CD14-positive monocyte (primary cell): ENCODE results near the gene ZNF280D. TPM values are rescaled to one million over a fixed set of nuclear protein-coding genes. Genes with fewer than 3 reads are reported as not detected.

Experiments used
- DNase-seq, 3 donors: peaks; one replicate each; pipeline ENCODE4 v3.0.0-alpha.2; 2011 to 2022
- H2AFZ ChIP-seq: 2 replicates; pipeline ENCODE4 v1.6.0; 2012; ENCODE audit warnings: mild to moderate bottlenecking, low read depth, low read length, inconsistent platforms; ENCODE audit not compliant: insufficient read depth, poor library complexity, severe bottlenecking
- H3K27ac ChIP-seq, 2 donors: 1 replicate in 1 of 2; 2 replicates in 1 of 2; pipeline ENCODE4 v1.5.1; 2012 to 2013; ENCODE audit warnings: low read length in 2 of 2, control low read depth in 1 of 2, inconsistent platforms in 1 of 2, low read depth in 1 of 2, mild to moderate bottlenecking in 1 of 2
- H3K27me3 ChIP-seq, 2 donors: one replicate each; pipeline versions ENCODE4 v1.6.0 to v1.6.1; 2011 to 2013; ENCODE audit warnings: low read length in 2 of 2; ENCODE audit not compliant: control insufficient read depth in 2 of 2, insufficient read depth in 2 of 2
- H3K36me3 ChIP-seq, 2 donors: replicated peaks in 1 of 2; 1 replicate in 1 of 2; 2 replicates in 1 of 2; pipeline versions ENCODE4 v1.5.1 to v1.6.1; 2012 to 2013; ENCODE audit warnings: low read length in 2 of 2, control low read depth in 1 of 2, inconsistent platforms in 1 of 2, mild to moderate bottlenecking in 1 of 2; ENCODE audit not compliant: insufficient read depth in 2 of 2, control insufficient read depth in 1 of 2
- H3K4me1 ChIP-seq, 2 donors: 1 replicate in 1 of 2; 2 replicates in 1 of 2; pipeline versions ENCODE4 v1.5.1 to v1.6.1; 2012 to 2013; ENCODE audit warnings: low read length in 2 of 2, control low read depth in 1 of 2, inconsistent platforms in 1 of 2, mild to moderate bottlenecking in 1 of 2, moderate library complexity in 1 of 2; ENCODE audit not compliant: insufficient read depth in 2 of 2, control insufficient read depth in 1 of 2
- H3K4me2 ChIP-seq: replicated peaks from 2 replicates; pipeline ENCODE3; 2012; ENCODE audit warnings: low read length, moderate library complexity, mild to moderate bottlenecking; ENCODE audit not compliant: poor library complexity, severe bottlenecking; ENCODE audit errors: extremely low read depth
- H3K4me3 ChIP-seq, 3 experiments: fragments of 200-600 bp in 1 of 3; sonication (generic) in 1 of 3; replicated peaks in 1 of 3; 1 replicate in 2 of 3; 2 replicates in 1 of 3; pipeline ENCODE4 v1.5.1; 2011 to 2013; ENCODE audit warnings: low read length in 3 of 3, mild to moderate bottlenecking in 3 of 3, control low read depth in 2 of 3, low read depth in 2 of 3, inconsistent platforms in 1 of 3, moderate library complexity in 1 of 3
- H3K79me2 ChIP-seq: 2 replicates; pipeline ENCODE4 v1.6.0; 2012; ENCODE audit warnings: mild to moderate bottlenecking, control low read depth, inconsistent platforms, low read length, moderate library complexity; ENCODE audit not compliant: insufficient read depth
- H3K9ac ChIP-seq: 2 replicates; pipeline ENCODE4 v1.6.0; 2017; ENCODE audit warnings: low read length, mild to moderate bottlenecking; ENCODE audit not compliant: insufficient read depth, poor library complexity, severe bottlenecking
- H3K9me3 ChIP-seq, 2 donors: replicated peaks in 1 of 2; 1 replicate in 1 of 2; 2 replicates in 1 of 2; pipeline versions ENCODE4 v1.5.1 to v1.6.1; 2012 to 2013; ENCODE audit warnings: low read length in 2 of 2, control low read depth in 1 of 2; ENCODE audit not compliant: control insufficient read depth in 1 of 2, insufficient read depth in 1 of 2
- H4K20me1 ChIP-seq: 2 replicates; pipeline ENCODE4 v1.6.0; 2012; ENCODE audit warnings: mild to moderate bottlenecking, low read length, control low read depth, moderate library complexity; ENCODE audit not compliant: insufficient read depth
- H3K27ac Mint-ChIP-seq, 7 donors: one replicate each; pipeline ENCODE4 v1.8.0; 2020; ENCODE audit warnings: mild to moderate bottlenecking in 7 of 7, mixed read lengths in 7 of 7, moderate library complexity in 6 of 7, inconsistent platforms in 2 of 7
- H3K27me3 Mint-ChIP-seq, 3 donors: one replicate each; pipeline ENCODE4 v1.8.0; 2021 to 2022; ENCODE audit warnings: low read depth in 3 of 3, mild to moderate bottlenecking in 3 of 3, mixed read lengths in 3 of 3, moderate library complexity in 3 of 3, inconsistent platforms in 1 of 3
- H3K36me3 Mint-ChIP-seq, 2 donors: one replicate each; pipeline ENCODE4 v1.8.0; 2020; ENCODE audit warnings: mixed read lengths in 2 of 2, inconsistent platforms in 1 of 2, mild to moderate bottlenecking in 1 of 2
- H3K4me1 Mint-ChIP-seq: one replicate; pipeline ENCODE4 v1.8.0; 2020; ENCODE audit warnings: mild to moderate bottlenecking, mixed read lengths
- H3K4me3 Mint-ChIP-seq, 2 donors: one replicate each; pipeline ENCODE4 v1.8.0; 2020; ENCODE audit warnings: mild to moderate bottlenecking in 2 of 2, mixed read lengths in 2 of 2, moderate library complexity in 1 of 2
- H3K9me3 Mint-ChIP-seq, 7 donors: one replicate each; pipeline ENCODE4 v1.8.0; 2020 to 2022; ENCODE audit warnings: mixed read lengths in 7 of 7, mild to moderate bottlenecking in 6 of 7, moderate library complexity in 6 of 7, inconsistent platforms in 2 of 7
- CTCF ChIP-seq: fragments of 200-600 bp; IDR thresholded peaks from one replicate; pipeline ENCODE4 v1.8.0; 2022; ENCODE audit warnings: antibody characterized with exemption, mild to moderate bottlenecking
- WGBS: methylation state at CpG from one replicate; pipeline ENCODE4 v1.1.5; 2013; ENCODE audit warnings: missing lambda C conversion rate; ENCODE audit not compliant: insufficient coverage; 5-methylcytosine and 5-hydroxymethylcytosine counted together
- intact Hi-C, 2 donors: fragments of 100-400 bp; cut with micrococcal nuclease; formaldehyde crosslinking; loops; one replicate each; pipeline versions ENCODE4 v1.15.0 to v1.15.1; 2023
- polyA plus RNA-seq, 3 donors: library from polyadenylated mRNA; depleted of rRNA in 1 of 3; unstranded in 2 of 3; stranded (reverse) in 1 of 3; fragments of 300-500 nt in 2 of 3; fragments of >200 nt in 1 of 3; fragmentation: Illumina TruSeq in 2 of 3; gene quantifications; 1 replicate in 2 of 3; 2 replicates in 1 of 3; pipeline ENCODE4 v1.2.3, GENCODE V29; 2012 to 2021

The ZNF280D gene
- polyA plus RNA-seq, 3 donors, result 5.1 to 14.2 (median 8.0) TPM

DNA sequence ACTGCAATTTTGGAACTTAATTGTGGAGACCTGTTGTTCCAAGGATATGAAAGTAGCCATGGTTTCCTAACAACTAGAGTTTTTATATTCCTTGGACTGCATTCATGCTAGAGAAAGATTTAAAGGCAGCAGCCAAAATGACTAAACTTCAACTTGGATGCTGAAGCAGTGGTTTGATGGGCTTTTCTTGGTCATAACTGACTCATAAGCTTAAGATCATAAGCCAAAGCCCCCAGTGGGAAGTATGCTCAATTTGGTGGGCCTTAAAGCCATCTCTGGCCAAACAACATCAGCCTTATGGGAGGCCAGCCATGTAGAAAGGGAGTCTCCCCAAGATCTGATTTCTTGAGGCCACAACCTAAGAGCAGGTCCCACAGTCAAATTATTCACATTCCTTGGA is 80.2 kb downstream of the ZNF280D start:
- no peaks in the 10 kb centered on the region for H3K9me3 ChIP-seq
- H3K4me2 ChIP-seq, result no peak overlapping the region
- H4K20me1 ChIP-seq, result no peaks in the 10 kb centered on the region
- Mint-ChIP-seq H3K4me1 (no peaks in the 10 kb centered on the region), H3K4me3 (no peak overlapping the region), H3K27ac (no peak overlapping the region), H3K36me3 (peaks cover 37 to 60% of the 10 kb centered on the region in 2 donors), H3K9me3 (peaks cover 0 to 2% (median 0%) of the 10 kb centered on the region in 7 donors), H3K27me3 (no peaks in the 10 kb centered on the region)
- no peak overlapping the region for H2AFZ ChIP-seq
- no peak overlapping the region for H3K4me3 ChIP-seq
- no peaks in the 10 kb centered on the region for H3K79me2 ChIP-seq
- no peaks in the 10 kb centered on the region for H3K27me3 ChIP-seq
- TF ChIP-seq CTCF, result no peak
- H3K9ac ChIP-seq, result no peak overlapping the region
- no peaks in the 10 kb centered on the region for H3K4me1 ChIP-seq
- intact Hi-C loops, result no loop called here
- no peak overlapping the region for H3K27ac ChIP-seq
- DNase-seq, result no peak
- H3K36me3 ChIP-seq, result peaks cover 24 to 62% of the 10 kb centered on the region in 2 donors

GRCh38 chr15:56648311-56648710 is 85.0 kb downstream of the ZNF280D start:
- 100% methylated on average over 1 of the region's 2 CpGs for WGBS
- H3K4me1 ChIP-seq, result no peaks in the 10 kb centered on the region
- Mint-ChIP-seq H3K27ac (no peak overlapping the region), H3K4me1 (no peaks in the 10 kb centered on the region), H3K36me3 (peaks cover 33 to 56% of the 10 kb centered on the region in 2 donors), H3K4me3 (no peak overlapping the region), H3K9me3 (peaks cover 0 to 2% (median 0%) of the 10 kb centered on the region in 7 donors), H3K27me3 (no peaks in the 10 kb centered on the region)
- H3K27me3 ChIP-seq, result no peaks in the 10 kb centered on the region
- H4K20me1 ChIP-seq, result no peaks in the 10 kb centered on the region
- H3K4me2 ChIP-seq, result no peak overlapping the region
- H3K9ac ChIP-seq, result no peak overlapping the region
- H3K9me3 ChIP-seq, result no peaks in the 10 kb centered on the region
- no peak overlapping the region for H2AFZ ChIP-seq
- no peak overlapping the region for H3K27ac ChIP-seq
- intact Hi-C loops, result no loop called here
- H3K36me3 ChIP-seq, result peaks cover 17 to 54% of the 10 kb centered on the region in 2 donors
- no peak for TF ChIP-seq CTCF
- no peak for DNase-seq
- no peak overlapping the region for H3K4me3 ChIP-seq
- no peaks in the 10 kb centered on the region for H3K79me2 ChIP-seq
